ENCODE measurements around the gene SRL. TPM values are rescaled to one million over a fixed set of nuclear protein-coding genes. Genes with fewer than 3 reads are reported as not detected.
A peak's percentile ranks its signal among the peaks of the same experiment; 100 is the strongest.
"Not testable (repeated sequence)": the region's sequence is repeated elsewhere in the genome, so short reads cannot be mapped to it uniquely, and the experiment has no call there.

The SRL gene
- total and polyA plus RNA-seq, 4 donors = 0.31 to 3.2 (median 1.5) TPM

DNA sequence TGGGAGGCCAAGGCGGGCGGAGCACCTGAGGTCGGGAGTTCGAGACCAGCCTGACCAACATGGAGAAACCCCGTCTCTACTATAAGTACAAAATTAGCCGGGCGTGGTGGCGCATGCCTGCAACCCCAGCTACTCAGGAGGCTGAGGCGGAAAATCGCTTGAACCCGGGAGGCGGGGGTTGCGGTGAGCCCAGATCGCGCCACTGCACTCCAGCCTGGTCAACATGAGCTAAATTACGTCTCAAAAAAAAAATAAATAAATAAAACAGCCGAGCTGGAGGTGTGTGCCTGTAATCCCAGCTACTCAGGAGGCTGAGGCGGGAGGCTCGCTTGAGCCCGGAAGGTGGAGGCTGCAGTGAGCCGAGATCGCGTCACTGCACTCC lies 11.1 kb upstream of the SRL start:
- DNase-seq; H3K36me3 ChIP-seq (ENCODE audit: control insufficient read depth in 1 of 2, insufficient read depth in 2 of 2, low read length in 1 of 2); ATAC-seq (ENCODE audit: low FRiP score); H3K4me1 ChIP-seq (ENCODE audit: control insufficient read depth in 1 of 2, insufficient read depth in 2 of 2, low read length in 2 of 2); H3K27me3 ChIP-seq (ENCODE audit: control insufficient read depth in 1 of 2, insufficient read depth in 2 of 2, low read length in 1 of 2); H3K9me3 ChIP-seq (ENCODE audit: control insufficient read depth, low read length): not testable (repeated sequence)
- intact Hi-C loops (cut with DNase I) = loop anchor here (1.0 to 5.0 kb wide), 3 partner anchors 51 to 271 kb away; no protein-coding TSS in a partner anchor
- H3K27ac ChIP-seq (ENCODE audit: low read depth in 1 of 2, low read length in 2 of 2) = peak overlapping the region; percentile 34 to 62
- WGBS, 2 donors = 61 to 63% methylated on average over 23 of the region's 23 CpGs
- H3K4me3 ChIP-seq (ENCODE audit: low read length in 2 of 2) = peak overlapping the region; percentile 13 to 42

DNA sequence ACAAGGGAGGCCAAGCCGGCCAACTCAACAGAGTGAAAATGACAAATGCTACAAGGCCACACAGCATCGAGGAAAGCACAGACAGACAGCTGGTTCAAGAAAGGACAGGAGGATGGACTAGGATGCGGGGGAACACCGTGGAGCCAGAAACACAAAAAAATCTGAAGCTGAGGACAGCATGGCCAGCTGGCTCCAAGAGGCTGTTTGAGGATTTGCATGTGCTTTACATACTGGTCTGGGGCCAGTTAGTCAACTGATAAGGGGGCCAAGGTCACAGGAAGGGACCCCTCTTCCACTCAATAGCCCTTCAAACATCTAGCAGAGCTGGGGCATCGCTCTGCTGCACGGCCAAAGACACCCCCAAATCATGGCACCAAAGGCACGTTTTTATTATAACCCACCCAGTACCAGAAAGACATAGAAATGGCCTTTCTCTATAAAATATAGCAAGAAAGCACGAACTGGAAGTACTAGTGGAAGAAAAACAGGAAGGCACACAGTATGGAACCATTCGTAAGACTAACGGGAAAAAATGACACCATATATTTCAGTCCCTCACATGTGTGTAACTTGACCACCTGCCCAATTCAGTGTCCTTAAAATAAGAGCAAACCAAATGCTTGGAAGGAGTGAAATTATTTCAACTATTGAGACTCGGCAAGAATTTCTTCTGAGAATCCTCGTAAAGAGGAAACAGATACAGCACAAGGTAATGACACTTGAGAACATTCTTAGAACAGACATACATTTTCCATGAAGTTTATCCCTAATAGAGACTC lies 7.8 kb upstream of the SRL start:
- Histone ChIP-seq H3K36me3 (ENCODE audit: control insufficient read depth in 1 of 2, insufficient read depth in 2 of 2, low read length in 1 of 2) (no peaks in the 10 kb centered on the region), H3K9me3 (ENCODE audit: control insufficient read depth, low read length) (no peaks in the 10 kb centered on the region), H3K4me1 (ENCODE audit: control insufficient read depth in 1 of 2, insufficient read depth in 2 of 2, low read length in 2 of 2) (no peaks in the 10 kb centered on the region), H3K27me3 (ENCODE audit: control insufficient read depth in 1 of 2, insufficient read depth in 2 of 2, low read length in 1 of 2) (no peaks in the 10 kb centered on the region), H3K4me3 (ENCODE audit: low read length in 2 of 2) (no peak overlapping the region), H3K27ac (ENCODE audit: low read depth in 1 of 2, low read length in 2 of 2) (no peak overlapping the region)
- DNase-seq = no peak
- 74 to 83% methylated on average over 12 of the region's 12 CpGs for WGBS, 2 donors
- intact Hi-C loops (cut with DNase I) = loop anchor here (5.0 kb wide), 2 partner anchors 47 to 267 kb away; no protein-coding TSS in a partner anchor
- ATAC-seq (ENCODE audit: low FRiP score) = no peak

DNA sequence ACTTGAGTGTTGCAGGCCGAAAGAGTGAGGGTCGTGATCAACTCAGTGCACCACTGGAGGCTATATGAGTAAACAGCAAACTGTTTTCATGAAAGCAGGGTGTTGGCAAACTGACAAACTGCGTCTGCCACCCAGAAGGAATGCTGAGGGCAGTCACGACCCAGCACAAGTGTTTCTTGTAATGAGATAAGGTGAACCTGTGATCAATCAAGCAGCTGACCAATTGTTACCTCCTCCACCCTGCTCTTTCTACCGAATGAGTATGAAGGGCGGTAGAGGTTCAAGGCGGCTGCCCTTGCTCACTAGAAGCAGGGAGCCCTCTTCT lies 5.5 kb upstream of the SRL start:
- DNase-seq = no peak
- ATAC-seq (ENCODE audit: low FRiP score) = no peak
- intact Hi-C loops (cut with DNase I) = no loop called here
- Histone ChIP-seq H3K4me1 (ENCODE audit: control insufficient read depth in 1 of 2, insufficient read depth in 2 of 2, low read length in 2 of 2) (no peaks in the 10 kb centered on the region), H3K27me3 (ENCODE audit: control insufficient read depth in 1 of 2, insufficient read depth in 2 of 2, low read length in 1 of 2) (no peaks in the 10 kb centered on the region), H3K9me3 (ENCODE audit: control insufficient read depth, low read length) (no peaks in the 10 kb centered on the region), H3K27ac (ENCODE audit: low read depth in 1 of 2, low read length in 2 of 2) (no peak overlapping the region), H3K36me3 (ENCODE audit: control insufficient read depth in 1 of 2, insufficient read depth in 2 of 2, low read length in 1 of 2) (no peaks in the 10 kb centered on the region), H3K4me3 (ENCODE audit: low read length in 2 of 2) (no peak overlapping the region)
- 81 to 85% methylated on average over 7 of the region's 7 CpGs for WGBS, 2 donors

DNA sequence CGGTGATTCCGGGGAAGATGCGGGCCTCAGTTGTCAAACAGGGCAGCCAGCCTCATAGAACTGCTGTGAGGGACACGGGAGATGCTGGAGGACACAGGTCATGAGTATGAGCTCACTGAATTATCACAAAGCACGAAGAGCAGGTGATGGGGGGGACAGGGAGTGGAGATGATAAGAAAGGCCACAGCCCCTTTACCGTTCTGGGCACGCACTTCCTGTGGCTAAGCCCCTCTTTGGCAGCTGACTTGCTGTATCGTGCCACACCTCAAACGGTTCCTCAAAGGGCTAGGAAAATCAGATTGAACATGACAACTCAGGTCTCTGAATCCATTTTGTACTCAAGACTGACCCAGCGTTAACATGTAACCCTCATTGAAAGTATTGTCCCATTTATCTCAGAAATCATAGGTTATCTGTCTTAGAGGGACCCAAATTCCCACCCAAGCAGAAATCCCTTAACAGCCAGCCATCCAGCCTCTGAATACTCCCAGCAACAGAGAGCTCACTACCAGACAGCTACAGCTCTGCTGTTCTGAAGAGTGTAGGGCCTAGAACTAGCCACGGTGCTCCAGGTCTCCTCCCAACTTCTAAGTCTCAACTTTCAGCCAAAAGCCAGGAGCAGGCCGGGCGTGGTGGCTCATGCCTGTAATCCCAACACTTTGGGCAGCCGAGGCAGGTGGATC lies 5.0 kb upstream of the SRL start:
- no peak for DNase-seq
- Histone ChIP-seq H3K27ac (ENCODE audit: low read depth in 1 of 2, low read length in 2 of 2) (no peak overlapping the region), H3K27me3 (ENCODE audit: control insufficient read depth in 1 of 2, insufficient read depth in 2 of 2, low read length in 1 of 2) (no peaks in the 10 kb centered on the region), H3K4me1 (ENCODE audit: control insufficient read depth in 1 of 2, insufficient read depth in 2 of 2, low read length in 2 of 2) (no peaks in the 10 kb centered on the region), H3K4me3 (ENCODE audit: low read length in 2 of 2) (no peak overlapping the region), H3K36me3 (ENCODE audit: control insufficient read depth in 1 of 2, insufficient read depth in 2 of 2, low read length in 1 of 2) (no peaks in the 10 kb centered on the region), H3K9me3 (ENCODE audit: control insufficient read depth, low read length) (no peaks in the 10 kb centered on the region)
- WGBS, 2 donors = 88 to 90% methylated on average over 14 of the region's 14 CpGs
- ATAC-seq (ENCODE audit: low FRiP score) = no peak
- intact Hi-C loops (cut with DNase I) = no loop called here

DNA sequence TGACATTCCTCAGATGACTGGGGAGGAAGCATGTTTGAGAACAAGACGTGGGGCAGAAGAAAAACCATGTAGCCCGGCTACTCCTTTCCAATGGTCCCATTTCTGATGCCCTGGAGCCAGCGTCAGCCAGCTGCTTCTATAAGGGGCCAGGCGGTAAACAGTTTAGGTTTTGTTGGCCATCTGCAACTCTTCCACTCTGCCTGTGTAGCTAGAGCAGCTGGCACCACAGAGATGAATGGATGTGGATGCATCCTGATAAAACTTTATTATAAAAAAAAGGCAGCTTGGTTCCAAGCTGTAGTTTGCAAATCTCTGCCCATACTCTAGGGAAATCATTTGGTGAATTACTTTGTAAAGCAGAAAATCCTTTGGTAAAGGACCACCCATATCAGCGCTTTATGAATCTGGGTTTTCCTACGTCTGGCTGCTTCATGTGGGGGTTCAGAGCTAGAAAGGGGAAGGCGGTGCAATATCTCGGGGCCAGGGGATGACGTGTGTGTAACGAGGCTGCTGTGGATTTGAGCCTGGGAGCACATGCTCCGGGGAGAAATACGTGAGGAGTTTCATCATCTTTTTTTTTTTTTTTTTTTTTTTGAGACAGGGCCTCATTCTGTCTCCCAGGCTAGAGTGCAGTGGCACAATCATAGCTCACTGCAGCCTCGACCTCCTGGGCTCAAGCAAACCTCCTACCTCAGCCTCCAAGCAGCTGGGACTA lies 3.4 kb upstream of the SRL start:
- Histone ChIP-seq H3K4me1 (ENCODE audit: control insufficient read depth in 1 of 2, insufficient read depth in 2 of 2, low read length in 2 of 2) (no peaks in the 10 kb centered on the region), H3K36me3 (ENCODE audit: control insufficient read depth in 1 of 2, insufficient read depth in 2 of 2, low read length in 1 of 2) (no peaks in the 10 kb centered on the region), H3K27me3 (ENCODE audit: control insufficient read depth in 1 of 2, insufficient read depth in 2 of 2, low read length in 1 of 2) (no peaks in the 10 kb centered on the region), H3K9me3 (ENCODE audit: control insufficient read depth, low read length) (no peaks in the 10 kb centered on the region), H3K4me3 (ENCODE audit: low read length in 2 of 2) (no peak overlapping the region), H3K27ac (ENCODE audit: low read depth in 1 of 2, low read length in 2 of 2) (no peak overlapping the region)
- DNase-seq = no peak
- ATAC-seq (ENCODE audit: low FRiP score) = no peak
- WGBS, 2 donors = 80 to 85% methylated on average over 13 of the region's 13 CpGs
- intact Hi-C loops (cut with DNase I) = no loop called here

DNA sequence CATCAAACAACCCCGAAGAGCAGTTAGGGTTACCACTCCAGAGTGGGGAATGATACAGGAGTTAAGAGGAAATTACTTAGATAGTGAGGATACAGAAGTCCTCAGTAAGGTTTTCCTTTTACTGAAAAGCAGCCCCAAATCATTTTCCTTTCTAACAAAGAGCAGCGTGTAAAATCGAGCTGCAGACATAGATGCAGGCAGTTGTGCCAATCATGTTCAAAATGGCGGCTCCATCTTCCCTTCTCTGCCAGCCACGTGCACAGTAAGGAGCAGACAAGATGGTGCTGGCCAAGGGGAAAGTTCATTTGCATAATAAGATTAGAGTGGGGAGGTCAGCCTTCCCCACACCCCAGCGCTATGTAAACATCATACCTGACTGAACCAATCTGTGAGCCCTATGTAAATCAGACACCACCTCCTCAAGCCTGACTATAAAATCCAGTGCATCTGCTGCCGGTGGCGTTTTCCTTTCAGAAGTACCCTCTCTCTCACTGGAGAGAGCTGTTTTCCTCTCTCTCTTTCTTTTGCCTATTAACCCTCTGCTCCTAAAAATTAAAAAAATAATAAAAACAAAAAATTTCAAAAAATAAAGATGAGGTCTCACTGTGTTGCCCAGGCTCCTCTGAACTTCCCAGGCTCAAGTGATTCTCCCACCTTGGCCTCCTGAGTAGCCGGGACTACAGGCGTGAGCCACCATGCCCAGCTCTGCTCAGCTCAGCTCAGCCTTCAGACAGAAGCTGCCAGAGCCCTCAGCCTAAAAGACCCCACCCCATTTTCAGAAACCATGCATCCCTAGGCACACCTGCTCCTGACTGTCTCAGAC lies 2.6 kb upstream of the SRL start:
- ATAC-seq (ENCODE audit: low FRiP score) (no peak), DNase-seq (no peak)
- intact Hi-C loops (cut with DNase I) = no loop called here
- 87 to 89% methylated on average over 10 of the region's 10 CpGs for WGBS, 2 donors
- Histone ChIP-seq H3K36me3 (ENCODE audit: control insufficient read depth in 1 of 2, insufficient read depth in 2 of 2, low read length in 1 of 2) (no peaks in the 10 kb centered on the region), H3K4me3 (ENCODE audit: low read length in 2 of 2) (no peak overlapping the region), H3K9me3 (ENCODE audit: control insufficient read depth, low read length) (no peaks in the 10 kb centered on the region), H3K27ac (ENCODE audit: low read depth in 1 of 2, low read length in 2 of 2) (no peak overlapping the region), H3K27me3 (ENCODE audit: control insufficient read depth in 1 of 2, insufficient read depth in 2 of 2, low read length in 1 of 2) (no peaks in the 10 kb centered on the region), H3K4me1 (ENCODE audit: control insufficient read depth in 1 of 2, insufficient read depth in 2 of 2, low read length in 2 of 2) (no peaks in the 10 kb centered on the region)

DNA sequence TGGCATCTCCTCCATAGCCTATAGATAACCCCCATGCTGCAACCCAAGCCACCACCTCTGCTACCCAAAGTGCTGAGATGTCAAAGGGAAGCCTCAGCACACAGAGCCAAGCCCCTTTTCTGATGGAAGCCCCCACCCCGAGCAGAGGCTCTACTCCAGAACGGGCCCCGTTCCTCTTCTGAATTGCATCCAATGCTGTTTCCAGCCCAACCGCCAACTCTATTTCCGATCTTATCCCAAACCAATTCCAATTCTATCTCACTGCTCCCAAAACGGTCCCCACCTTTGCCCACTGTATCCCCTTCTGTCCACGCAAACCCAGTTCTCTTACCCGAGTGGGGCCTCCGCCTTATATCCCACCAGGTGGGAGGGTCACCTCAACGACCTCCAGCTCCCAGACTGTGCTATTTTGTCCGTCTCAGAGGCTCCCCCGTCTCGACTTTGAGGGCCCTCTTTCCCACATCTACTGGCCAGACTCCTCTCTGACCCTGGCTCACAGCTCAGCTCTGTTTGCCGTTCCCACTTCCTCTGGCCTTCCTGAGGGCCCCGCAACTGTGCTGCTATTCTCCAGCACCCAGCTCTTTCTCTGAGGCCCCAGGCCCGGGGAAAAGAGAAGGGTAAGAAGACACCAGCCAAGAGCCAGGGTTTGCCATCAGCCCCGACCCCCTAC lies 487 bp downstream of the SRL start:
- no peak for DNase-seq
- Histone ChIP-seq H3K27ac (ENCODE audit: low read depth in 1 of 2, low read length in 2 of 2) (no peak overlapping the region), H3K4me3 (ENCODE audit: low read length in 2 of 2) (no peak overlapping the region), H3K27me3 (ENCODE audit: control insufficient read depth in 1 of 2, insufficient read depth in 2 of 2, low read length in 1 of 2) (no peaks in the 10 kb centered on the region), H3K9me3 (ENCODE audit: control insufficient read depth, low read length) (no peaks in the 10 kb centered on the region), H3K36me3 (ENCODE audit: control insufficient read depth in 1 of 2, insufficient read depth in 2 of 2, low read length in 1 of 2) (no peaks in the 10 kb centered on the region), H3K4me1 (ENCODE audit: control insufficient read depth in 1 of 2, insufficient read depth in 2 of 2, low read length in 2 of 2) (no peaks in the 10 kb centered on the region)
- WGBS, 2 donors = 91% methylated on average over 17 of the region's 17 CpGs
- intact Hi-C loops (cut with DNase I) = no loop called here
- no peak for ATAC-seq (ENCODE audit: low FRiP score)

DNA sequence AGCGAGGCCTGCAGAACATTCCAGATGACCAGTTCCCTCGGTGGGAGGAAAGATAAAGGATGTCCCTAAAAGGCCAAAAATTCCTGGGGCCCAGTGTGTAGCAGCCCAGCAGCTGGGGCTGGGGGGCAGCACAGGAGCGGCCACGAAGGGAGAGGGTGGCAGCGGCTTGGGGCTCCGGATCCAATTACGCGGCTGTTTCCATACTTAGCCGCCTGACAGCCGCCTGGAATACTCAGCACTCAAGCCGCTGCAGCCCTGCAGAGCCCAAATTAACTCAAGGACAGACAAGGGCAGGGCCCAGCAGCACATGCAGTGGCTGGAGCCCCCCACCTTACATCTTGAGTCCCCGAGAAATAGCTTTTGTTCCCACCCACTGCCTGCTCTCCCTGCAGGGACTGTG lies 1.3 kb downstream of the SRL start:
- Histone ChIP-seq H3K4me1 (ENCODE audit: control insufficient read depth in 1 of 2, insufficient read depth in 2 of 2, low read length in 2 of 2) (no peaks in the 10 kb centered on the region), H3K27ac (ENCODE audit: low read depth in 1 of 2, low read length in 2 of 2) (no peak overlapping the region), H3K4me3 (ENCODE audit: low read length in 2 of 2) (no peak overlapping the region), H3K9me3 (ENCODE audit: control insufficient read depth, low read length) (no peaks in the 10 kb centered on the region), H3K36me3 (ENCODE audit: control insufficient read depth in 1 of 2, insufficient read depth in 2 of 2, low read length in 1 of 2) (no peaks in the 10 kb centered on the region), H3K27me3 (ENCODE audit: control insufficient read depth in 1 of 2, insufficient read depth in 2 of 2, low read length in 1 of 2) (no peaks in the 10 kb centered on the region)
- 46 to 53% methylated on average over 12 of the region's 12 CpGs for WGBS, 2 donors
- DNase-seq = no peak
- ATAC-seq (ENCODE audit: low FRiP score) = no peak
- intact Hi-C loops (cut with DNase I) = no loop called here
